ENCODE measurements around the gene ATN1.

Gene ATN1

DNA sequence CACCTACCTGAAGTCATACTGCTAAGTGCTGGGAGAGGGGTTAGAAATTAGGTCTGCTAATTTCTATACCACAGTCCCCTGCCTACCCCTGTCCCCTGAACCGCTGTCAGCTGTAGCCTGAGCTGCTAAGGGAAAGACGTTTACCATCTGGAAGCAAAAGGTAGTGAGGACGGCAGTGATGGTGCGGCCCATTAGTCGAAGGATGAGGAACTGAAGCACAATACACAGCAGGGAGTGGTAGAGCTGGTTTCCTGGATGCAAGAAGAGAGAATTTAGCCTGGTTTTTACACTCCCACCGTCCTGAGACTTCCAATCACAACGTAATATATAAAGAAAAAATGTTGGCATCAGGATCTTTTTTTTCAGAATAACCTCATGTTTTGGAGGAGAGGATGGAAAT, 54.8 kb downstream of the ATN1 start:
- DNase-seq (ENCODE audit: low read depth) = no peak
- H3K4me3 ChIP-seq (ENCODE audit: low read depth, low read length) = no peak overlapping the region

DNA sequence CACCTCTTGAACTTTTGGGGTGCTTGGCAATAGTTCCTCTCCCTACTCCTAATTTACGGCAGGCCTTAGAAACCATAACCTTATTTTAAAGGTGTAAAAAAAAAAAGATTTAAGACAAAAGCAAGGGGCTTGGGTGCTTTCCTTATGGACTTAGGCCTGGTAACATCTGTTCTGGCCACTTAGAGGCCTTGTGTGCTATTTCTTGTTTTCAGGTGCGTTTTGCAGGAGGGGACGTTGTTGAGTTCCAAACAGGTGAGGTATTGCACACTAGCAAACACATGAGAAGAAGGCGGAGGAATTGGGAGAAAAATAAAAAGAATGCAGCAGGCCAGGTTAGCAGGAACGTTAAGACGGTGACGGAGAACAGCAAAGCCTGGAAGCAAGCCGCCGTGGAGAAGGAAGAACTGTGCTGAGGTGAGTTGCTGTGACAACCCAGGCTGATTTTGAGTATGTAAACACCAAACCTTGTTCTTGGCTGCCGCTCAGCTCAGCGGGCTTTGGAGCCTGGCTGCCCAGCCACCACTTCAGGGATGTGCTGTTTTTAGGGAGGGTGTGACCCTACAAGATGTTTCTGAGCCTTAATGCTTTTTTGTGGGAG, 60.3 kb downstream of the ATN1 start:
- no peak for DNase-seq (ENCODE audit: low read depth)
- H3K4me3 ChIP-seq (ENCODE audit: low read depth, low read length) = no peak overlapping the region
